ENCODE data around the gene ARFGAP3. TPM values are rescaled to one million over a fixed set of nuclear protein-coding genes. Genes with fewer than 3 reads are reported as not detected.
A peak's percentile ranks its signal among the peaks of the same experiment; 100 is the strongest.

ARFGAP3 gene
- total RNA-seq, 1 experiment from 2014 or later, result 15.0 TPM

DNA sequence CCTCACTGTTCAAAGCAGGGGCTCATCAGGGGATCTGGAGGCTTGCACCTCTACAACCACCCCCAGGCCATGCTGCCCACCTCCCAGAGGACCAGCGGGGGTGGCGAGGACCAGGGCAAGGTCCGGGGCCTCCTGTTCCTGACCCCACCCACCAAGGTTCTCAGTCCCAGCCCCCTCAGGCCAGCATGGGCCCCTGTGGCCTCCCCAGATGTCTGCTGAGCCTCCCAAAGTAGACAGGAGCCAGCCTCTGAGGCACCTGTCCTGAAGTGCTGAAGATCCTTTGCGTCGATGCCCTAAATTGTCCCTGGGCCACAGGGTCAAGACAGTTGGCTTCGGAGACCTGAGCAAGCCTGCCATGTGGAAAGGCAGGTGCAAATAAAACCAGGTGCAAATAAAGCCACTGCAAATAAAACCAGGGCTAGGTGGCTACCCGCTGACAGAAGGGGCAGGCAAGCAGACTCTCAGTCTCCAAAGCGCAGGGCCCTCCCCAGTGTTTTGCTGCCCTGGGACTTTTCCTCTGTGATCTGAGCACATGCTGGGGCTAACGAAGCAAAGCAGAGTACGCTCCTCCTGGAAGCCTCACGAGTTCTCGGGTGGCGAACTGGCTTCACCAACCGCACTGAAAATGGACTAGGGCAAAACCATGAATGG lies 22.4 kb upstream of the ARFGAP3 start:
- Histone ChIP-seq H2AK5ac (ENCODE audit: insufficient read length, low read length) (no peak overlapping the region), H4K20me1 (ENCODE audit: control insufficient read depth, insufficient read depth, insufficient read length) (no peaks in the 10 kb centered on the region), H3K23ac (ENCODE audit: insufficient read length, low read depth, low read length) (no peak overlapping the region), H3K56ac (ENCODE audit: insufficient read length, low read depth, low read length) (no peak overlapping the region), H4K91ac (ENCODE audit: insufficient read length, low read depth, low read length) (no peak overlapping the region), H3K9me3 (ENCODE audit: control insufficient read depth, low read depth, low read length) (no peaks in the 10 kb centered on the region), H2BK12ac (ENCODE audit: insufficient read length, low read depth, low read length) (no peak overlapping the region), H3K4me2 (ENCODE audit: insufficient read depth, insufficient read length, low read length) (no peak overlapping the region), H3K18ac (ENCODE audit: insufficient read length, low read depth, low read length) (no peak overlapping the region), H3K23me2 (ENCODE audit: insufficient read length, low read depth, low read length, poor library complexity, severe bottlenecking) (no peaks in the 10 kb centered on the region), H3T11ph (ENCODE audit: low read length) (no peak overlapping the region), H3K27me3 (ENCODE audit: insufficient read depth, low read length) (no peaks in the 10 kb centered on the region), H4K5ac (ENCODE audit: insufficient read length, low read depth, low read length) (no peak overlapping the region), H3K27ac (ENCODE audit: insufficient read length, low read depth, low read length) (no peak overlapping the region), H3K79me2 (ENCODE audit: insufficient read depth, low read length) (no peaks in the 10 kb centered on the region), H2AFZ (ENCODE audit: low read length) (no peak overlapping the region), H2BK15ac (ENCODE audit: low read depth, low read length) (no peak overlapping the region), H3K14ac (ENCODE audit: insufficient read depth, low read length) (no peak overlapping the region), H3K4me1 (ENCODE audit: insufficient read depth, low read length) (no peaks in the 10 kb centered on the region), H3K9ac (ENCODE audit: extremely low read depth, insufficient read length, low read length) (no peak overlapping the region), H2BK120ac (ENCODE audit: low read depth, low read length, poor library complexity, severe bottlenecking) (no peak overlapping the region), H3K79me1 (ENCODE audit: insufficient read depth, low read depth, low read length, poor library complexity, severe bottlenecking) (no peaks in the 10 kb centered on the region), H2BK5ac (ENCODE audit: insufficient read length, low read length) (no peak overlapping the region), H2BK20ac (ENCODE audit: low read depth, low read length, poor library complexity, severe bottlenecking) (no peak overlapping the region), H3K4ac (ENCODE audit: low read depth, low read length) (no peak overlapping the region), H4K8ac (replicated peaks; ENCODE audit: insufficient read length, low read depth, low read length) (no peak overlapping the region)
- Mint-ChIP-seq H3K36me3 (ENCODE audit: insufficient read depth in 1 of 3, low read depth in 3 of 3) (peaks cover 15 to 63% (median 51%) of the 10 kb centered on the region in 3 experiments), H3K4me1 (peaks cover 10 to 13% of the 10 kb centered on the region in 2 experiments), H3K27ac (peak overlapping the region in 1 of 3 experiments; percentile 14; a peak in 1 of 7 replicates), H3K4me3 (no peak overlapping the region), H3K27me3 (ENCODE audit: low read depth) (no peaks in the 10 kb centered on the region), H3K9me3 (no peaks in the 10 kb centered on the region)
- DNase-seq, result no peak
- no CpG with 5 or more reads among the region's 14 CpGs for WGBS (ENCODE audit: extremely low coverage, insufficient read length, low lambda C conversion rate)
- TF ChIP-seq, protein P1, sequence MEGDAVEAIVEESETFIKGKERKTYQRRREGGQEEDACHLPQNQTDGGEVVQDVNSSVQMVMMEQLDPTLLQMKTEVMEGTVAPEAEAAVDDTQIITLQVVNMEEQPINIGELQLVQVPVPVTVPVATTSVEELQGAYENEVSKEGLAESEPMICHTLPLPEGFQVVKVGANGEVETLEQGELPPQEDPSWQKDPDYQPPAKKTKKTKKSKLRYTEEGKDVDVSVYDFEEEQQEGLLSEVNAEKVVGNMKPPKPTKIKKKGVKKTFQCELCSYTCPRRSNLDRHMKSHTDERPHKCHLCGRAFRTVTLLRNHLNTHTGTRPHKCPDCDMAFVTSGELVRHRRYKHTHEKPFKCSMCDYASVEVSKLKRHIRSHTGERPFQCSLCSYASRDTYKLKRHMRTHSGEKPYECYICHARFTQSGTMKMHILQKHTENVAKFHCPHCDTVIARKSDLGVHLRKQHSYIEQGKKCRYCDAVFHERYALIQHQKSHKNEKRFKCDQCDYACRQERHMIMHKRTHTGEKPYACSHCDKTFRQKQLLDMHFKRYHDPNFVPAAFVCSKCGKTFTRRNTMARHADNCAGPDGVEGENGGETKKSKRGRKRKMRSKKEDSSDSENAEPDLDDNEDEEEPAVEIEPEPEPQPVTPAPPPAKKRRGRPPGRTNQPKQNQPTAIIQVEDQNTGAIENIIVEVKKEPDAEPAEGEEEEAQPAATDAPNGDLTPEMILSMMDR (conservative IDR thresholded peaks at IDR 0.05), result no peak

Measured in H9 (cell line).